GM20431 (cell line): Measurements from ENCODE around the gene OR5K3.
"Not testable (repeated sequence)": the region's sequence is repeated elsewhere in the genome, so short reads cannot be mapped to it uniquely, and the experiment has no call there.

Experiments
- in situ Hi-C: fragments of 300-500 bp; cut with MseI, MboI; formaldehyde crosslinking; loops from one replicate; pipeline ENCODE4 v1.15.0; 2020; ENCODE audit warnings: low sequenced_read_pairs; ENCODE audit not compliant: unreplicated experiment

The OR5K3 gene

DNA sequence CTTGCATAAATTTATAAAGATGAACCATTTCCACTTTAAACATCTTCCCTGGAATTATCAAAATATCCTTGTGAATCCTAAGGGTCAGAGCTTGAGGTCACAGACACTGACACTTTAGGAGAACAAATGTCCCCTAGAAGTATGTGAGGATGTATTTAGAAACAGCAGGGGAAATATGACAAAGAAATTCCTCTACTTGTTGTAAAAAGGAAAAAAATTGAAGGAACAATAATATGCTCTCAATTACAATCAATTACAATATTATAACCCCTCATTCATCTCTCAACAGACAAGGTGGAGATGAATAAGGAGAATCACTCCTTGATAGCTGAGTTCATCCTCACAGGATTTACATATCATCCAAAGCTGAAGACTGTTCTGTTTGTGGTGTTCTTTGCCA is at the start of gene OR5K3:
TSS of gene OR5K3 (plus strand) at position 301 of the 400 bp plus-strand sequence. CDS start at position 301, 0 bp downstream.
- in situ Hi-C loops, result no loop called here

DNA sequence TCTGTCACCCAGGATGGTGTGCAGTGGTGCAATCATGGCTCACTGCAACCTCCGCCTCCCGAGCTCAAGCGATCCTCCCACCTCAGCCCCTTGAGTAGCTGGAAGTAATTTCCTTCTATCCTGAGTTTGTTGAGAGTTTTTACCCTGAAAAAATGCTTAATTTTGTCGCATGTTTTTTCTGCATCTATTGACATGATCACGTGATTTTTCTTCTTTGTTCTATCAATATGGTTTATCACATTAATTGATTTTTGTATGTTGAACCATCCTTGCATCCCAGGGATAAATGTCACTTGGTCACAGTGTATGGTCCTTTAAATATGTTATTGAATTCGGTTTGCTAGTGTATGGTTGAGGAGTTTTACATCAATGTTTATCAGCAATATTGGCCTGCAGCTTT is 48.7 kb upstream of the OR5K3 start:
- in situ Hi-C loops, result loop anchor here (25.0 kb wide), 2 partner anchors 246 to 554 kb away; partner anchors contain the start of gene CPOX

DNA sequence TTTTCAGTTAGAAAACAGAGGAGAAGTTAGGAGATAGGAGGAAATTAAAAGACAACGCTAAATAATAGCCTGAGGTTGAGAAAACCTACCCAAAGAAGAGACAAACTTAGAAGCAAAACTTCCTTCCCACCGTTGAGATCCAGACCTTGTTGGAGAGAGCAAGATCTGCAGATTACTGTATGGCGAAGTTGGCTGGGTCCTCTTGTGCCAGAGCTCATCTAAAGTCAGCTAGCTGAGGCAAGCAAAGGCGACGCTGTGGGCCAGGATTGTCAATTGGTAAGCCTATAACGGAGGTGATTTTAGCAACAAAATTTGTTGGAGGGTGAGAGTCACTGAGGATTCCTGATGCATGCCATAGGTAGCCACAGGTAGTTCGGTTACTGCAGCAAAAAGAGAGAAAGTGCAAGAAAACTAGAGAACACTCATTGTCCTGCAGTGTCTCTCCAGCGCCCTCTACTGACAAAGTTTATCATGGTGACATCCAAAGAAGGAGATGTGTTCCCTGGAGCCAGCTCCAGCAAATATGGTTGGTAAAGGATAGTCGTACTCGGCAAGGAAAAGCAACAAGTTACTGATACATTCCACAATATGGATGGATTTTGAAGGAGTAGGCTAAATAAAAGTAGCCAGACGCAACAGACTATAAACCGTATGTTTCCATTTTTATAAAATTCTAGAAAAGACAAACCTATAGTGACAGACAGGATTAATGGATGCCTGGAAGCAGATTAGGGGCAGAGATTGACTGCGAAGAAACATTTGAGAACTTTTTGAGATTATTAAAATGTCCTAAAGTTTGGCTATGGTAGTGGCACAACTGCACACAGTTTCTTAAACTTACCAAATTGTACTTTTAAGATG is 46.6 kb upstream of the OR5K3 start:
- in situ Hi-C loops, result loop anchor here (25.0 kb wide), 2 partner anchors 243 to 557 kb away; partner anchors contain the start of gene CPOX

DNA sequence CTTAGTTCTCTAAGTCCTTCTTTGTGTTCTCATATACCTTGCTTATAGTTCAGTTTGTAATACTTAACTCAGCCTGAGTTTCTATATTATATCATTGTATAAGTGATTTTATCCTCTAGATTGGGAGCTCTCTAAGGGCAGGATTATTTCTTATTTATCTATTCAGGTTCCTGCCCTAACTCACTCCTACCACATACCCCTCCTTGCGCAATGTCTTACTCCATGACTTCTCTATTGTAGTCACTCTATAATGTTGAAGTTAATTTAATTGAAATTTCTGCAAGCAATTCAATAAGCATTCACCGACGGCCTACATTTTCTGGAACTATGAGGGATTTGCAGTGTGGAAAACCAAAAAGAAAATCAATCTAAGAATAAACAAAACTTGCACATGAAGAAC is 40.4 kb upstream of the OR5K3 start:
- in situ Hi-C loops, result no loop called here

DNA sequence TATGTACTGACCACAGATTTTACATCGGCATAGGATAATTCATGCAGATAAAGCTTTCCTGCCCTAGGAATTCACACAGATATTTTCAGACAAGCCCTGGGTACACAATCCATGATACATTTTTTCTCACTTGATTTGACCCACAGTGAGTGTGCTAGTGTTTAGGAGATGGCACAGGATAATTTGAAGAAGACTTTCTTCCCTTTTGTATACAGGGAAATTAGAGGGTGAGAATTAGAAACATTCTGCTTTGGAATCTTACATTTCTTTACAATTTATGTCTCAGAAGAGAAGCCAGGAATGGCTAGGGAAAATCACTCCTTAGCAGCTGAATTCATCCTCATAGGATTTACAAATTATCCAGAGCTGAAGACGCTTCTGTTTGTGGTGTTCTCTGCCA is 36.9 kb upstream of the OR5K3 start, which contains the start of gene OR5K4:
TSS of gene OR5K4 (plus strand) at position 301 of the 400 bp plus-strand sequence. CDS start at position 301, 0 bp downstream.
- in situ Hi-C loops, result no loop called here

DNA sequence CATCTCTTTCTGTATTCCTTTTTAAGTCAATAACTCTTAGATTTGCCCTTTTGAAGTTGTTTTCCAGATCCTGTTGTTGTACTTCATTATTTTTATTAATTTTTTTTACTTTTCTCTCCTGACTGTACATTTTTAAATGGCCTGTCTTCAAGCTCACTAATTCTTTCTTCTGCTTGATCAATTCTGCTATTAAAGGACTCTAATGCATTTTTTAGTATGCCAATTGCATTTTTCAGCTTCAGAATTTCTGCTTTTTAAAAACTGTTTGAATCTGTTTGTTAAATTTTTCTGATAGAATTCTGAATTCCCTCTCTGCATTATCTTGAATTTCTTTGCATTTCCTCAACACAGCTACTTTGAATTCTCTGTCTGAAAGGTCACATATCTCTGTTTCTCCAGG is 31.2 kb upstream of the OR5K3 start:
- in situ Hi-C loops, result no loop called here

- in situ Hi-C loops, result no loop called here
These were observed 30.3 kb upstream of the OR5K3 start for GRCh38 chr3:98359993-98360675.

DNA sequence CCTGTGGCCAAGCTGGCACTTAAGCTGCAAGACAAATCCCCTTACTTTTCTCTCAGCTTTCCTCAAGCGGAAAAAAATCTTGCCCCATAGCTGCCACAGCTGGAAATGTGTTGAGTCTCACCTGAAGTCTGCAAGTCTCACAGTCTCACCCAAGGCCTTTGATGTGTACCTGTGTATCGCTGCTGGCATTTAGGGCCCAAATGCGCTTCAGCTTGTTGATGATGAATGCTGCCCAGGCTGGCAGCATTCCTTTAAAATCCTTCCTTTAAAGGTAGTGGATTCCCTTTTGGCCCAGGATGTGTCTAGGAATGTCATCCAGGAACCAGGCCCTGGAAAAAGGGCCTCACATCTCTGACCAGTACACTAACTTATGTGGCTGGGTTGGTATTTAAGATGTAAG is 29.8 kb upstream of the OR5K3 start:
- in situ Hi-C loops, result no loop called here

GRCh38 chr3:98361289-98361688 is 29.2 kb upstream of the OR5K3 start:
- in situ Hi-C loops, result no loop called here

- in situ Hi-C loops, result no loop called here
These were observed 22.8 kb upstream of the OR5K3 start for GRCh38 chr3:98367464-98368246.

DNA sequence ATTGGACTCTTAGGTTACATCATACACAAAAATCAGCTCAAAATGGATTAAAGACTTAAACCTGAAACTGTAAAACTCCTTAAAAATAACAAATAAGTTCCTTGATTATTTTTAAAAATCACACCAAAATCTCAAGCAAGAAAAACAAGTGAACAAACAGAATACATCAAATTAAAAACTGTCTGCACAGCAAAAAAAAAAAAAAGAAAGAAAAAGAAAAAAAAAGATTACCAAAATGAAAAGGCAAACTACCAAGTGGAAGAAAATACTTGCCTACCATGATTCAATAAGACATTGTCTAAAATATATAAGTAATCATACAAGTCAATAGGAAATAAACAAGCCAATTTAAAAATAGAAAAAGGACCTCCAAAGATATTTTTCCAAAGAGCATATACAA is 19.3 kb upstream of the OR5K3 start:
- in situ Hi-C loops, result no loop called here

- in situ Hi-C loops, result no loop called here
These were observed 18.6 kb upstream of the OR5K3 start for GRCh38 chr3:98371853-98372252.

- in situ Hi-C loops, result no loop called here
These were observed 18.0 kb upstream of the OR5K3 start for GRCh38 chr3:98372445-98372844.

- in situ Hi-C loops, result no loop called here
These were observed 13.8 kb upstream of the OR5K3 start for GRCh38 chr3:98376631-98377030.

DNA sequence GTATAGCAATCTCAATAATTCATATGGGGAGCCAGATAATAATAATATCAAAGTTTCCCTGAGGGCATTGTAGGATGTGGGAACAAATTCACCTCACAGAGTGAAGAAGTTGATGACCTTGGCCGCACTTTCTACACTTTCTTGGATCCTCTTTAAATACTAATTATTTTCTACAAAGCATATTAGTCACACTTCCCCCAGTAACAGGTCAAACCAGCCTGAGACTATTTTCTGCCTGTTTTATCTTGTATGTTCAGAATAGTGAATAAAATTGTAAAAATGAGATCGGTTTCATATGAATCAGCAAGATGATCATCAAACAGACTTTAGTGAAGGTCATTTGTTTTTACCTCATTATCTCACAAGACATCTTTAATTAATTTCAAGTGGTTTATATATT is 2.3 kb upstream of the OR5K3 start:
- in situ Hi-C loops, result no loop called here

GRCh38 chr3:98395101-98395500 is 4.6 kb downstream of the OR5K3 start:
- in situ Hi-C loops, result no loop called here

DNA sequence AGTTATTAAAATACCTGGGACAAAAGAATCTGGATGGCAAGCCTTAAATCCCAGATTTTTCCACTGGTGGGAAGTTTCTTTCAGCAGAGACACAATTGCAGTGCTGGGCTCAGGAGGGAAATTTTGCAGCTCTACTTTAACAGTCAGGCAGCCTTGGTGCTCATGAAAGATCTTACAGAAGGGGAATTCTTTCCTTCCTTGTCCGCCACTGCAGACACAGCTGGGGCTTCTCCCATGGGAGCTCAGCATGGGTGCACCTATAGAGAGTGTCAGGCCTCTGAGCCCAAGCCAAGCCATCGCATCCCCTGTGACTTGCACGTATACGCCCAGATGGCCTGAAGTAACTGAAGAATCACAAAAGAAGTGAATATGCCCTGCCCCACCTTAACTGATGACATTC is 6.0 kb downstream of the OR5K3 start:
- in situ Hi-C loops, result not testable (repeated sequence)

DNA sequence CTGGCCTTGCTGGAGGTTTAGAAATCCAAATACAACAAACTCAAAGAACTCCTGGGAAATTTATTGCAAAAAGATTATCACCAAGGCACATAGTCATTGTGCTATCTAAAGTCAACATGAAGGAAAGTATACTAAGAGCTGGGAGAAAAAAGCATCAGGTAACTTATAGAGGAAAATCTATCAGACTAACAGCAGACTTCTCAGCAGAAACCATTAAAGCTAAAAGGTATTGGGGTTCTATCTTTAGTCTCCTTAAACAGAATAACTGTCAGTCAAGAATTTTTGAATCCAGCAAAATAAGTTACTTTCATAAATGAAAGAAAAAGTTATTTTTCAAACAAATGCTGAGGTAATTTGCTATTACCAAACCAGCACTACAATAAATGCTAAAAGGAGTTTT is 8.0 kb downstream of the OR5K3 start:
- in situ Hi-C loops, result no loop called here

- in situ Hi-C loops, result no loop called here
These were observed 12.0 kb downstream of the OR5K3 start for GRCh38 chr3:98402507-98402906.

DNA sequence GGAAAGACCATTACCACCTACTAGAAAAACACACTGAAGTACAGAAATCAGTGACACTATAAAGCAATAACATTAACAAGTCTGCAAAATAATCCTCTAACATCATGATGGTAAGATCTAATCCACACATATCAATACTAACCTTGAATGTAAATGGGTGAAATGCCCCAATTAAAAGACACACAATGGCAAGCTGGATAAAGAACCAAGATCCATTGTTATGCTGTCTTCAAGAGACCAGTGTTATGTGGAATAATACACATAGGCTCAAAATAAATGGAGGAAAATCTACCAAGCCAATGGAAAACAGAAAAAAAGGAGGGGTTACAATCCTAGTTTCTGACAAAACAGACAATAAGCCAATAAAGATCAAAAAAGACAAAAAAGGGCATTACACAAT is 13.5 kb downstream of the OR5K3 start:
- in situ Hi-C loops, result no loop called here
